Right lung (tissue), 5 donors: ENCODE results near the gene ILRUN. TPM values are rescaled to one million over a fixed set of nuclear protein-coding genes. Genes with fewer than 3 reads are reported as not detected.
"Not testable (repeated sequence)": the region's sequence is repeated elsewhere in the genome, so short reads cannot be mapped to it uniquely, and the experiment has no call there.

Experiments used
- DNase-seq, 2 donors: peaks; one replicate each; pipeline ENCODE4 v3.0.0-alpha.2; 2013
- polyA plus RNA-seq, 5 donors: library from polyadenylated mRNA; unstranded; fragments of 120-200 nt; gene quantifications; one replicate each; pipeline versions ENCODE4 v1.2.1 to v1.2.3, GENCODE V29; 2013; ENCODE audit warnings: inconsistent platforms in 1 of 5, low replicate concordance in 1 of 5; ENCODE audit not compliant: insufficient read length in 5 of 5, insufficient read depth in 1 of 5

The ILRUN gene
- polyA plus RNA-seq, 5 donors: 41.4 to 49.2 (median 46.1) TPM

- no peak for DNase-seq
These were observed 28.9 kb downstream of the ILRUN start for GRCh38 chr6:34667481-34668238.

GRCh38 chr6:34665019-34665418 is 31.5 kb downstream of the ILRUN start:
- DNase-seq: no peak

GRCh38 chr6:34664256-34664971 is 32.2 kb downstream of the ILRUN start:
- DNase-seq: no peak

GRCh38 chr6:34663831-34664255 is 32.7 kb downstream of the ILRUN start:
- DNase-seq: no peak

GRCh38 chr6:34663371-34663770 is 33.2 kb downstream of the ILRUN start:
- DNase-seq: no peak

- DNase-seq: no peak
These were observed 35.2 kb downstream of the ILRUN start for GRCh38 chr6:34661357-34661756.

- DNase-seq: no peak
These were observed 37.8 kb downstream of the ILRUN start for GRCh38 chr6:34658605-34659265.

- not testable (repeated sequence) for DNase-seq
These were observed 38.5 kb downstream of the ILRUN start for GRCh38 chr6:34657979-34658480.

- peak; percentile 67 to 73 for DNase-seq
These were observed 39.1 kb downstream of the ILRUN start for GRCh38 chr6:34657307-34657978.

GRCh38 chr6:34657037-34657306 is 39.6 kb downstream of the ILRUN start:
- DNase-seq: no peak

- DNase-seq: peak; percentile 25 to 47
These were observed 40.1 kb downstream of the ILRUN start for GRCh38 chr6:34656378-34657036.

- DNase-seq: not testable (repeated sequence)
These were observed 40.6 kb downstream of the ILRUN start for GRCh38 chr6:34655876-34656377.

GRCh38 chr6:34654061-34654710 is 42.4 kb downstream of the ILRUN start:
- no peak for DNase-seq

GRCh38 chr6:34652263-34652662 is 44.3 kb downstream of the ILRUN start:
- DNase-seq: no peak

- no peak for DNase-seq
These were observed 45.7 kb downstream of the ILRUN start for GRCh38 chr6:34650823-34651222.

- DNase-seq: not testable (repeated sequence)
These were observed 46.3 kb downstream of the ILRUN start for GRCh38 chr6:34650232-34650631.

- no peak for DNase-seq
These were observed 47.8 kb downstream of the ILRUN start for GRCh38 chr6:34648806-34649205.
